GM12872 (cell line): ENCODE results near the gene ATP5ME.

Experiments
- TF ChIP-seq, protein P1 (sequence below): IDR thresholded peaks from 3 replicates; pipeline ENCODE4 v1.5.1; 2011; ENCODE audit warnings: low read depth, mild to moderate bottlenecking, low read length, moderate library complexity; ENCODE audit not compliant: insufficient read depth

ATP5ME gene

DNA sequence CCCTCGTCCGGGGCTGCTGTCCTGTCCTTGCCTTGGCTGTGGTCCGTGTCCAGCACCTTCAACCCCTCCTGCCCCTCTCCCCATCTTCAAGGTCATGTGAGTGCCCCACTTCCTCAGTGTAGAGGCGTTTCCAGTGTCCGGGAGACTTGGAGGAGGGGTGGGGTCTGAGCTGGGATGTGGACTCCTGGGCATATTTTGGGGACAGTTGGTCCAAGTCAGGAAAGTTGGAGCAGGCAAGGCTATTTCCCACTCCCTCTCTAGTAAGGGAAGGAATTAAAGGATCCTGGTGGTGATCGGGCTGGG, 34.5 kb upstream of the ATP5ME start:
- TF ChIP-seq, protein P1, sequence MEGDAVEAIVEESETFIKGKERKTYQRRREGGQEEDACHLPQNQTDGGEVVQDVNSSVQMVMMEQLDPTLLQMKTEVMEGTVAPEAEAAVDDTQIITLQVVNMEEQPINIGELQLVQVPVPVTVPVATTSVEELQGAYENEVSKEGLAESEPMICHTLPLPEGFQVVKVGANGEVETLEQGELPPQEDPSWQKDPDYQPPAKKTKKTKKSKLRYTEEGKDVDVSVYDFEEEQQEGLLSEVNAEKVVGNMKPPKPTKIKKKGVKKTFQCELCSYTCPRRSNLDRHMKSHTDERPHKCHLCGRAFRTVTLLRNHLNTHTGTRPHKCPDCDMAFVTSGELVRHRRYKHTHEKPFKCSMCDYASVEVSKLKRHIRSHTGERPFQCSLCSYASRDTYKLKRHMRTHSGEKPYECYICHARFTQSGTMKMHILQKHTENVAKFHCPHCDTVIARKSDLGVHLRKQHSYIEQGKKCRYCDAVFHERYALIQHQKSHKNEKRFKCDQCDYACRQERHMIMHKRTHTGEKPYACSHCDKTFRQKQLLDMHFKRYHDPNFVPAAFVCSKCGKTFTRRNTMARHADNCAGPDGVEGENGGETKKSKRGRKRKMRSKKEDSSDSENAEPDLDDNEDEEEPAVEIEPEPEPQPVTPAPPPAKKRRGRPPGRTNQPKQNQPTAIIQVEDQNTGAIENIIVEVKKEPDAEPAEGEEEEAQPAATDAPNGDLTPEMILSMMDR = no peak

- TF ChIP-seq, protein P1 = no peak
Measured at GRCh38 chr4:707929-708630, 34.0 kb upstream of the ATP5ME start.

DNA sequence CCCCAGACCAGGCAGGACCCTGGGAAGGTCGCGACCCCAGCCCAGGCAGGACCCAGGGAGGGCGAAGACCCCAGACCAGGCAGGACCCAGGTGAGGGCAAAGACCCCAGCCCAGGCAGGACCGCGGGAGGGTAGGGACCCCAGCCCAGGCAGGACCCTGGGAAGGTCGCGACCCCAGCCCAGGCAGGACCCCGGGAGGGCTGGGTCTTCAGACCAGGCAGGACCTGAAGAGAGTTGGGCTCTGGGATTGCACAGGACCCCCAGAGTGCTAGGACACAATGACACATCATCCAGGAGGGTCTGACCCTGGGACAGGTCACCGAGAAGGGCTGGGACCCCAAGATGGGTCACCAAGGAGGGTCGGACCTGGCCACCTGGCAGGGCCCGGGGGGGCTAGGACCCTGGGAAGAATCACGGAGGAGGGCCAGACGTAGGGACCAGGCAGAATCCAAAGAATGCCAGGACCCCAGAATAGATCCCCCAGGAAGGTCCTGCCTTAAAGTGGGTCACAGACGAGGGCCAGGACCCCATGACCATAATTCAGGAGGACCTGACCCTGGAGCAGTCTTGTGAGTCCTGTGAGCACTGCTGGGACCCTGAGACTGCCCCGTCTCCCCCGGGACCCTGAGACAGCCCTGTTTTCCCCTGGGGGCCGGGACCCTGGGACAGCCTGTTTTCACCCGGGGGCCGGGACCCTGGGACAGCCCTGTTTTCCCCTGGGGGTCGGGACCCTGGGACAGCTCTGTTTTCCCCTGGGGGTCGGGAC, 32.9 kb upstream of the ATP5ME start:
- TF ChIP-seq, protein P1 = no peak

DNA sequence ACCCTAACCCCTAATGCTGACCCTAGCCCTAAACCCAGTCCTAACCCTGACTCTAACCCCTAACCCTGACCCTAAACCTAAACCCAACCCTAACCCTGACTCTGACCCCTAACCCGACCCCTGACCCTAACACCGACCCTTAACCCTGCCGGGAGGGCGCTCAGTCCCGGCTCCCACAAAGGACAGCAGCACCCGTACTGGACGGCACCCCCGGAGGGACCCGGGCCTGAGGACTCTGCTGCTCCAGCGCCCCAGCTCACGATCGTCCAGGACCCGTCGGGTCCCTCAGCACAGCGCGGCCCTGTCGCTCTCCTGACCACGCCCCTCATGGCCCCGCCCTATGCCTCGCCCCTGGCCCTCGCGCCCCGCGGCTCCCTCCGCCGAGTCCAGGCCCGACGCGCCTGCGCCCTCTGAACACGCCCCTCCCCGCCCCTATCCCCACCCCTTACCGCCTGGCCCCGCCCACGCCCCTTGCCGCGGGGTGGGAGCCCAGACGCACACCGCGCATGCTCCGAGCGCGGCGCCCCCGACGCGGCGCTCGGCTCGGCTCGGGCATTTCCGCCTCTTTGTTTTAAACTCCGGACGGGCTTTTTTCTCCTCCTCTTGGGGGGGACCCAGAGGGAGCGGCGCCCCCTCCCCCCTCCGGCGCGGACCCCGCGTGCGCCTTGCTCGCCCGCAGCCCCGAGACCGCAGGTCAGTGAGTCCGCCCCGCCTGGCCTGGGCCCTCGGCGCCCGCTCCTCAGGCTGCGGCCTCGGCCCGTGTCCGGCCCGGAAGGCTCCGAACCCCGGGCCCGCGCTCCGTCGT, 31.4 kb upstream of the ATP5ME start, which contains the start of gene PCGF3:
TSS of gene PCGF3 (plus strand) at position 555 of the 805 bp plus-strand sequence. CDS start 27,849 bp downstream, outside the sequence.
- TF ChIP-seq, protein P1 = no peak

- TF ChIP-seq, protein P1 = no peak
Measured at GRCh38 chr4:704971-705277, 30.8 kb upstream of the ATP5ME start.

DNA sequence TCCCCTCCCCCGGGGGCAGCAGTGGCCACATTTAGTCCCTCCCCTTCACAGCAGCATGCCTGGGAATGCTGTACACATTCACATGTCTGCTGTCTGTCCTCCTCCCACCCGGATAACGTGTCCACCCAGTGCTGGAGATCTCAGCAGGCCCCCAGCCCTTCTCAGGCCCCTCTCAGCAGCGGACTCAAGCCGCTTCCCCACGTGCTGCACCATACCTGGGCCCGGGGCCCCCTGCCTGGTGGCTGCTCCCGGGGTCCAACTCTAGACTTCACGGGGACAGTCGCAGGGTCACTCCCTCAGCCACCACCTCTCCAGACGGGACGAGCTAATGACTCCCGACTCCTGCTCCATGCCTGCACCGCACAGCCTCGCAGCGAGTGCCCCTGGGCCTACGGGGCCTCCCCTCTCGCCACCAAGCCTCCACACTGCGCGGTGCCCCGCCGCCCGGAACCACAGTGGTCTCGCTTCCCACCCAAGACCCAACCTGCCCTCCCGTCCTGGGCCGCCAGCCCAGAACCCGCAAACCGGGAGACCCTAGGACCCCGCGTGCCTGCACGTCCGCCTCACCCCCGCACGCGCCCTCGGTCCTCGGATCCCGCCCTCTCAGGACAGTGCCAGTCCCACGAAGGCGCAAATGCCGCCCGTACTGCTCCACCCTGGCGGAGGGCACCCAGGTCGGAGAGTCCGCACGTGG, 30.3 kb upstream of the ATP5ME start:
- TF ChIP-seq, protein P1 = no peak
